HG02840 (cell line): ENCODE measurements around the gene HIGD2B.
"Not testable (repeated sequence)": the region's sequence is repeated elsewhere in the genome, so short reads cannot be mapped to it uniquely, and the experiment has no call there.

Experiments used
- ATAC-seq: cut with Tn5 transposase; IDR thresholded peaks from one replicate; pipeline ENCODE4 v1.9.1; 2021; ENCODE audit warnings: mild to moderate bottlenecking, moderate library complexity, moderate number of reproducible peaks; ENCODE audit not compliant: unreplicated experiment, low FRiP score

Gene HIGD2B

GRCh38 chr15:72685925-72686794, at the start of gene HIGD2B, which contains the start of gene BBS4:
HIGD2B (minus strand) TSS chr15:72686182; CDS start chr15:72676374, 9,808 bp downstream.
BBS4 (plus strand) TSS chr15:72686207; CDS start chr15:72686228, 21 bp downstream.
- peak; percentile 94 for ATAC-seq

GRCh38 chr15:72735111-72735510, 49.1 kb upstream of the HIGD2B start:
- no peak for ATAC-seq

- no peak for ATAC-seq
These were observed 48.2 kb upstream of the HIGD2B start for GRCh38 chr15:72733941-72734738.

GRCh38 chr15:72732516-72732915, 46.5 kb upstream of the HIGD2B start:
- no peak for ATAC-seq

GRCh38 chr15:72732086-72732485, 46.1 kb upstream of the HIGD2B start:
- ATAC-seq, result no peak

- ATAC-seq, result no peak
These were observed 42.8 kb upstream of the HIGD2B start for GRCh38 chr15:72728821-72729220.

- not testable (repeated sequence) for ATAC-seq
These were observed 42.3 kb upstream of the HIGD2B start for GRCh38 chr15:72728249-72728648.

- ATAC-seq, result no peak
These were observed 41.2 kb upstream of the HIGD2B start for GRCh38 chr15:72727154-72727553.

GRCh38 chr15:72725851-72726250, 39.9 kb upstream of the HIGD2B start:
- ATAC-seq, result not testable (repeated sequence)

- no peak for ATAC-seq
These were observed 39.5 kb upstream of the HIGD2B start for GRCh38 chr15:72725446-72725845.

- ATAC-seq, result no peak
These were observed 38.0 kb upstream of the HIGD2B start for GRCh38 chr15:72724028-72724427.

GRCh38 chr15:72722071-72722696, 36.2 kb upstream of the HIGD2B start:
- no peak for ATAC-seq

- ATAC-seq, result not testable (repeated sequence)
These were observed 22.7 kb upstream of the HIGD2B start for GRCh38 chr15:72708551-72709303.

GRCh38 chr15:72706266-72706665, 20.3 kb upstream of the HIGD2B start:
- no peak for ATAC-seq

- no peak for ATAC-seq
These were observed 14.1 kb upstream of the HIGD2B start for GRCh38 chr15:72700076-72700475.

- no peak for ATAC-seq
These were observed 13.0 kb upstream of the HIGD2B start for GRCh38 chr15:72698938-72699337.

GRCh38 chr15:72690938-72691337, 5.0 kb upstream of the HIGD2B start:
- no peak for ATAC-seq

- no peak for ATAC-seq
These were observed 2.7 kb upstream of the HIGD2B start for GRCh38 chr15:72688697-72689096.

- no peak for ATAC-seq
These were observed 569 bp downstream of the HIGD2B start for GRCh38 chr15:72685301-72685924.

GRCh38 chr15:72682772-72683171, 3.2 kb downstream of the HIGD2B start:
- ATAC-seq, result no peak
